Measurements from ENCODE around the gene KSR2.

Gene KSR2

DNA sequence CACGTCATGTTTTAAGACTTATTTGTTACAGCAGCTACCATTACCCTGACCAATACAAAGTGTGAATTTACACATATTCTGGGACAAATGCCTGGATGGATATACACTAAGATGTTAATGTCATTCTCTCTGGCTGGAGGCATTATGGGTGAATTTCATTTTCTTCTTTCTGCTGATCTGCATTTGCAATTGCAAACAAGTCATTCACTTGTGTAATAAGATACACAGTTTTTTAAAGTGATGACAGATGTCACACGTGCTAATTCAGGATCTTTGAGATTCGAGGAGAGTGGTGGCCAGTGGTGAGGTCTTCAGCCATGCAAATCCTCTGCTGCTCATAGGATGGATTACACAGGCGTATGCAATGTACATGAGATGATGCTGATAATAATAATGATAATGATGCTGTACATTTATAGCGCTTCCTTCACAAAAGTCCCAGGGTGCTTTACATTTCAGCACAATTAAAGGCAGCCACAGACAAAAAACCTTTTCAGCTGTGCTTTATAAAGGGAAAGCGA, 451.5 kb downstream of the KSR2 start:
- DNase-seq: no peak

- DNase-seq: no peak
These were observed 452.8 kb downstream of the KSR2 start for GRCh38 chr12:117516034-117516433.

GRCh38 chr12:117514016-117514415, 454.8 kb downstream of the KSR2 start:
- DNase-seq: no peak

DNA sequence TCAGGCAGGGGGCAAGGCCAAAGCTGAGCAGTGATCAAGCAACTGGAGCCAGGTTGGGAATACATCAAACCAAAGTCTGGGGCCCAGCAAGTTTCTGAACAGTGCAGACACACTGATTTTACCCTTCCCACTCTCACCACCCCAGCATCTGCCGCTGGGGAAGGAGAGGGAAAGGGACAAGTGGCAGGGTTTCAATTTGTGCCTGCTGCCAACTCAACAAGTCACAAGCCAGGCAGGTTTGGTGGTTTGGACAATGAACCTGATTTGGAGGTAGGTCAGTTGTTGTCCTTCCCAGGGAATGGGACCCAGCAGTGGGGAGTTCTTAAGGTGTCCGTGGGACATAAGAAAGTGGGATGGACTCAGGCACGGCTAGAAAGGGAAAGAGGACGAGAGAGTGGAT, 455.4 kb downstream of the KSR2 start:
- no peak for DNase-seq

DNA sequence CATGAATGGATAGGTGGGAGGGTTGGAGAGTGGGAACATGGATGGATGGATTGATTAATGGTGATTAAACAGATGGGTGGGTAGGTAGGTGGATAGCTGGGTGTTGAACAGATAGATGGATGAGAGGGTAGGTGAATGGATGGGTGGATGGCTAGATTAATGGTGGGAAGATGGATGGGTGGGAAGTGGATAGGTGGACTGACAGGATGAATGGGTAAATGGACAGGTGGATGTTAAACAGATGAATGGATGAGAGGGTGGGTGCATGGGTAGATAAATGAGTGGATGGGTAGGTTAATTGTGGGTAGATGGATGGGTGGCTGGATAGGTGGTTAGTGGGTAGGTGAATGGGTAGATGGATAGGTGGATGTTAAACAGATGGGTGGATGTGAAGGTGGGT, 460.3 kb downstream of the KSR2 start:
- DNase-seq: no peak

DNA sequence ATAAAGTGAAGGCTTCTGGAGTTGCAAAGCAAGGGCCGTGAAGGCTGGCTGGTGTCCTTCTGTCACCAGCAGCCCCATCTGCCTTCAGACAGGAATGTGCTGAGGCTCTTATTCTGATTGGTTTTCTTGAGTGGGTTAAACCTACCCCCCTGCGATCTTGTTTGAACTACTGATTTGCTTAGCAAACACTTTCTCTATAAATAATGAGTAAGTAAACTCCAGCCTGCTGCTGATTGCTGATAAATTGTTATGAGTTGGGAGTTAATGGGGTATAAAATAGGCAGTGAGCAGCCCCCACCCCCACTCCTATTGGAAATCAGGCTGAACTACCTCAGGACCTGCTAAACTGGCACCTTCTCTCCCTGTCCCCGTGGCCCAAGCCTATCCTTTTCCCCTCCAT, 461.2 kb downstream of the KSR2 start:
- no peak for DNase-seq

GRCh38 chr12:117506333-117506732, 462.5 kb downstream of the KSR2 start:
- DNase-seq: no peak

DNA sequence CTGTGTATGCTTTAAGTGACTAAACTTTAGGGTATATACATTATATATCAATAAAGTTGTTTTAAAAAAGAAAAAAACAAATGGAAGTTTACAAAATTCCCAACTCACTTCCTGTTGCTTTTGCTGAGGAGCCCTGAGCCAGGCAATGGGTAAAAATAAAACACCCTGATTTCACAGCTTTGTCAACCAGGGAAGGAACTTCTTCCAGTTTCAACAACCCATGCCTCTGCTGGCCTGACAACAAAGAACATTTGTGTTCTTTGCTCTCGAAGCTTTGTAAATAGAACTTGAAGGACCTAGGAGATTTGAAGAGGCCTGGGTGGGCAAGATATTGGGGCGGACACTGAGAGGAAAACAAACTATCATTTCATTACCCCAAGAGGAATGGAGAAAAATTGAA, 466.2 kb downstream of the KSR2 start:
- no peak for DNase-seq

- DNase-seq: no peak
These were observed 466.6 kb downstream of the KSR2 start for GRCh38 chr12:117502233-117502632.

DNA sequence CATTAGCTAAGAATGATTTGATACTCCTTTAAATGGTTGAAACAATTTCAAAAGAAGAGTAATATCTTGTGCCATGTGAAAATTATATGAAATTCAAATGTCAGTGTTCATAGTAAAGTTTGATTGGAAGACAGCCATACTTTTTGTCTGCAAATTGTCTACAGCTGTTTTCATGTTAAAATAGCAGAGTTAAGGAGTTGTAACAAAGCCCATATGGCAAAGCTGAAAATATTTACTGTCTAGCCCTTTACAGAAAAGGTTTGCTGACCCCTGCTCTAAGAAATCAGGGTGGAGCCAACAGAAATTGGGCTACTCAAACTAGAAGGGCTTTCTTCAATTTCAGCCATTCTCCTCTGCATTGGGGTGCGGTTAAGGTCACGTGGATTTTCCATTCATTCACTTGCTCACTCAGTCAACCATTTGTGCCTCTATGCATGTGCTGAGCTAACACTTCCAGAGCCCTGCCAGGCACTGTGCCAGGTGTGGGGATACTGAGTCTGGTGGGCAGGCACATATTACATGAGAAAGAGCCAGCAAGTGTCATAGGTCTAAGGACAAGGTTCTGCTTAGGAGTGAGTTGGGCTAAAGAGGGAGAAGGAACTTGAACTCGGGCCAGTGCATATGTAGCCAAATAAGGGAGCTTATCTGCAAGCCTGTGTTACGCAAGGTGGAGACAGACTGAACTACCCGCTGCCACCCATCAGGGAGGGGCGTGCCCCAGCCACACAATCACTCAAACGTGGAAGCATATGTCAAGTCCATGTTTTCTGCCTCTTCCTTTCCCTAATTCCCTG, 467.5 kb downstream of the KSR2 start:
- DNase-seq: no peak

- no peak for DNase-seq
These were observed 468.9 kb downstream of the KSR2 start for GRCh38 chr12:117499759-117500485.

DNA sequence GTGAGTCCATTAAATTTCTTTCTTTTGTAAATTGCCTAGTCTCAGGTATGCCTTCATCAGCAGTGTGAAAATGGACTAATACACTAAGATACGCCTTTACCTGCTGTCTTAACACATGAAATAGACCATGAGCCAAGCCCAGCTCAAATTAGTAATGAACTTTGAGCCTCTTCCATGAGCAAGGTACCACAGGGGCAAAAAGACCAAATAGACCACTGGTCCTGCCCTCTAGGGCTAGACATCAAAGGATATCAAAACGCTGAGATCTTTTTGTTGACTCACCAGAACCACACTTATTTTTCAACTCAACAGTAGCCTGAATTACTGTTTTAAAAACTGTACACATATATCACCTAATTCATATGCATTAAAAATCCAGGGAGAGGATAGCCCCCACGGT, 469.9 kb downstream of the KSR2 start:
- no peak for DNase-seq

DNA sequence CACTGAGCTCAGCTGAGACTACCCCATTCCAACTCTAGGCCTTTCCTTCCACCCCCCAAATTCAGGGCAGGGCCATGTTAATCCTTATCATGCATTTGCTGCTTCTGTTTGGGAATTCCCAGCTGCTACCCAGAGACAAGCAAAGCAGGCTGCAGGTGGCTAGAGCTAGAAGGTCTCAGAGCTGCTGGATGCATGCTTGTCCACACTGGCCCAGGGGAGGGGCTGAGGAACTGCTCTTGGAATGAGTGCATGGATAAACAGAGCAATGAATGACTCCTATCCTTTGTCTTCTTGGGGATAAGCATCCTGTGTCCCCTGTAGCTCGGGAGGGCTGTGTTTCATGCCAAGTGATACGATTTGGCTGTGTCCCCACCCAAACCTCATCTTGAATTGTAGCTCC, 470.5 kb downstream of the KSR2 start:
- DNase-seq: no peak

GRCh38 chr12:117497407-117497806, 471.4 kb downstream of the KSR2 start:
- no peak for DNase-seq

GRCh38 chr12:117494833-117495655, 473.7 kb downstream of the KSR2 start:
- DNase-seq: no peak

DNA sequence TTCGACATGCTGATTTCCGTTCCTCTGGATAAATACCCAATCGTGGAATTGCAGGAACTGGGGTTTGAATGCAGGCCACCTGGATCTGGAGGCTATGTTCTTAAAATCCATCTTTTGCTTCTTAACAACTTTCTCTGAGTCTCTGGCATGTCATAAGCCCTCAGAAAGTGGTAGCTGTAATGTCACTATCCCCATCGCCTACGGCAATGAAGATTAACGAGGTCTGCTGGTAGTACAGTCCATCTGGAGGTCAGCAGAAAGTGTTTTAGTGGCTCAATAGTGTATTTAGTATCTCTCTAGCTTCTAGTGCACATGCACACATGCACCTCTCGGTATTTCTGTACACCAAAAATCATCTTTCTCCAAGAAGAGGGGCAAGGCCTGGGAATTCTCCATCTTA, 477.1 kb downstream of the KSR2 start:
- no peak for DNase-seq

DNA sequence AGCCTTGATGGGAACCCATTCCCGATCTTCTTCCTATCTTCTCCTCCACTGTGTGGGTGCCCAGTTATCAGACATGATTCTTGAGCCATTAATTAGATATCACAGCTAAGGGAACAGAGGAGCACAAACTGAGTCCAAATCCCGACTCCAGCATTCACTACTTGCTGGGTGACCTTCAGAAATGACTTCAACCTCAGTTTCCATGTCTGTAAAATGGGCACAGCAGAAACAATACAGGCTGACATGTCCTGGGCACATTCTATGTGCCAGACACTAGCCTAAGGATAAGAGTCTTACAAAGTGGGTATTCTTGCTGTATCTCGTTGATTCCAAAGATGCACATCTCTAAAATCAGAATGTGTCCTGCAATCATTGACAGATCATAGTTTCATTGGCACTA, 478.7 kb downstream of the KSR2 start:
- no peak for DNase-seq

GRCh38 chr12:117489671-117490070, 479.1 kb downstream of the KSR2 start:
- DNase-seq: no peak

DNA sequence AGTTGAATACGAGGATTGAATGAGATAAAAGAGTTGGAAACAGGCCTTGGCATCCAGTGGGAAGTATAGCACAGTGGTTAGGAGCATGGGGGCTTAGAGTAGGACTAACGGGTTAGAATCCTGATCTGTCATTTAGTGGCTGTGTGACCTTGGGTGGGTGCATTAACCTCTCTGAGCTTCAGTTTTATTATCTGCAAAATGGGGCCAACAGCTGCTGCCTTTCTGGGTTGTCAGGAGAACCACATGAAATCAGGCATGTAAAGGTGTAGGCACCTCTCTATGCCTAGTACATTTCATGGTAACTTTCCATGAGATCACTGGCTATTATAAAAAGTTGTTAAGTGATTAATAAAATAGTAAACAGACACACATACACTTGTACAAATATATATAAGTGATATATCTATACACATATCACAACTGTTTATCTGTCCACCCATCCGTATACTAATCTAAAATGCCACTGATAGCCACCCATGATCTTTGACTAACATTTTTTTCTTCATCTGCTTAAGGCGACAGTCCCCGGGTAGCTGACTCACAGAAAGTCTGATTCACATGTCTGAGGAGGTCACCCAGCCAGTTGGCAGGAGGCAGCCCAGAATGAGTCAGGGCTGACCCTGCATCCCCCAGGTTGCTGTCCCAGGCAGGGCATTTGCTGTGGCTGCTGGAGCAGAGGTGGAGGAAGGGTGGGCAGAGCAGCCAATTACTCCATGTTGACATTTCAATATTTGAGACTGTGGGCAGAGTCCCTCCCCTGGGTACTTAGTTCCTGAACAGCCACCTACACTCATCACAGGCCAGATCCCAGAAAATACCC, 481.7 kb downstream of the KSR2 start:
- no peak for DNase-seq

DNA sequence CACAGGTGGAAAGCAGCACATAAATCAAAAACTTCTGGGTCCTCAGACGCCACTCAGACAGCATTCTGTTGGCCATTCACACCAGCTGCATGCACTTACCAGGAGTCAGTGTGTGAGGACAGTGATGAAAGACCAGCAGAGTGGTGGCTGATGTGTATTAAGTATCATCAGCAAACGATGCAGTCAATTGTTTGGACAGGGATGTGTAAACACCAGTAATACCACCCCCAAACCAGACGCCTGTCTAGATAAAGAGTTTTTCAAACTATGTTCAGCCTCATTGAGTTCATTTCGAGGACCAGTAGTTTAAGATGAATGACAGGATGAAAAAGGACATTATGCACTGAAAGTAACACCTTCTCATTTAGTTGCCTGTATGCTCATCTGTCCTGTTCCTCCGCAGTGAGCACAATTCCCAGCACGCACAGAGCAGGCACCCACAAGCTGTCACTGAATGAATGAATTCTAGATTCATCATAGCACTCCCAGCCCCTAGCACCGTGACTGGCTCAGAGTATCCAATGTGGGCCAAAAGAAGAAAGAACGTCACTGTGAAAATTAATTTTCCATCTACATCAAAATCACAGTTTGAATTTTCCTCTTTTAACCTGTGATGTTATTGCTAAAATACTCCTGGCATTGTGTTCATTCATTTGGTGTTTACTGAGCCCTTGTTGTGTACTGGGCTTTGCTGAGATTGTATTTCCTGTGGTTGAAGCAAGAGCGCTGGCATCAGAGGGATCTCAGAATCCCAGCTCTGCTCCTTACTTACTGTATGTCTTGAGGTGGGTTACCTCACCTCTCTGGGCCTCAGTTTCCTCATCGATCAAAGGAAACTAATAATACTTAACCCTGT, 482.6 kb downstream of the KSR2 start:
- no peak for DNase-seq

- DNase-seq: no peak
These were observed 483.9 kb downstream of the KSR2 start for GRCh38 chr12:117484901-117485300.

DNA sequence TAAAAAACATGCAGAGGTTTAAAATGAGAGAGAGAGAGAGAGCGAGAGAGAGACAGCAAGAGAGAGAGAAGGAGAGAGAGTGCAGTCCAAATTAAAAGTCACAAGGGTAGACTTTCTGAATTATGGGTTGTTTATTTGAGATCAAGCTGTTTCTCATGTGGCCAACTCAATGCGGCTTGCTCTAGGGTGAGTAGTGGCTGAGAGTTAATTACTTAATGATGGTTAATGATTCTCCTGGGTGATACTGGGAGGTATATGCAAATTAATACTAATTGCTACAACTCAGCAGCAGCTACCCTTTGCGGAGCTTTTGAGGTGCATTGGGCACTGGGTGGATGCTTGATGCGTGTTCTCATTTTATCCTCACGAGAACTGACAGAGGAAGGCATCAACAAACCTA, 485.3 kb downstream of the KSR2 start:
- no peak for DNase-seq

All from right forelimb (tissue), 1 donor.